HEK293T (cell line): ENCODE data around the gene ZFPM1.

ENCODE experiments used
- ARNT ChIP-seq: fragments of 450-650 bp; IDR thresholded peaks from 2 replicates; pipeline ENCODE4 v1.6.1; 2017; ENCODE audit warnings: mild to moderate bottlenecking
- BHLHE40 ChIP-seq: fragments of 450-650 bp; IDR thresholded peaks from 2 replicates; pipeline ENCODE4 v1.6.1; 2016; ENCODE audit warnings: mild to moderate bottlenecking, moderate library complexity, borderline replicate concordance
- CTBP1 ChIP-seq: fragments of 450-650 bp; IDR thresholded peaks from 2 replicates; pipeline ENCODE4 v1.6.1; 2016; ENCODE audit warnings: borderline replicate concordance
- ELF4 ChIP-seq: fragments of 450-650 bp; IDR thresholded peaks from 2 replicates; pipeline ENCODE4 v1.6.1; 2017; ENCODE audit warnings: antibody characterized with exemption
- FOXK2 ChIP-seq: fragments of 450-650 bp; IDR thresholded peaks from 2 replicates; pipeline ENCODE4 v1.6.1; 2016; ENCODE audit warnings: mild to moderate bottlenecking
- FOXM1 ChIP-seq: fragments of 450-650 bp; IDR thresholded peaks from 2 replicates; pipeline ENCODE4 v1.6.1; 2017; ENCODE audit warnings: mild to moderate bottlenecking, borderline replicate concordance
- HDGF ChIP-seq: fragments of 450-650 bp; IDR thresholded peaks from 2 replicates; pipeline ENCODE4 v1.6.1; 2017; ENCODE audit warnings: antibody characterized with exemption, borderline replicate concordance
- NFRKB ChIP-seq: fragments of 450-650 bp; IDR thresholded peaks from 2 replicates; pipeline ENCODE4 v1.6.1; 2016; ENCODE audit warnings: mild to moderate bottlenecking, moderate library complexity
- PKNOX1 ChIP-seq: fragments of 450-650 bp; IDR thresholded peaks from 2 replicates; pipeline ENCODE4 v1.6.1; 2016
- SP1 ChIP-seq: fragments of 450-650 bp; IDR thresholded peaks from 2 replicates; pipeline ENCODE4 v1.6.1; 2017
- SUZ12 ChIP-seq: fragments of 450-650 bp; IDR thresholded peaks from 2 replicates; pipeline ENCODE4 v1.6.1; 2016; ENCODE audit warnings: mild to moderate bottlenecking
- TARDBP ChIP-seq: fragments of 450-650 bp; IDR thresholded peaks from 2 replicates; pipeline ENCODE4 v1.6.1; 2016
- ZNF384 ChIP-seq: fragments of 450-650 bp; IDR thresholded peaks from 2 replicates; pipeline ENCODE4 v1.6.1; 2016

DNA sequence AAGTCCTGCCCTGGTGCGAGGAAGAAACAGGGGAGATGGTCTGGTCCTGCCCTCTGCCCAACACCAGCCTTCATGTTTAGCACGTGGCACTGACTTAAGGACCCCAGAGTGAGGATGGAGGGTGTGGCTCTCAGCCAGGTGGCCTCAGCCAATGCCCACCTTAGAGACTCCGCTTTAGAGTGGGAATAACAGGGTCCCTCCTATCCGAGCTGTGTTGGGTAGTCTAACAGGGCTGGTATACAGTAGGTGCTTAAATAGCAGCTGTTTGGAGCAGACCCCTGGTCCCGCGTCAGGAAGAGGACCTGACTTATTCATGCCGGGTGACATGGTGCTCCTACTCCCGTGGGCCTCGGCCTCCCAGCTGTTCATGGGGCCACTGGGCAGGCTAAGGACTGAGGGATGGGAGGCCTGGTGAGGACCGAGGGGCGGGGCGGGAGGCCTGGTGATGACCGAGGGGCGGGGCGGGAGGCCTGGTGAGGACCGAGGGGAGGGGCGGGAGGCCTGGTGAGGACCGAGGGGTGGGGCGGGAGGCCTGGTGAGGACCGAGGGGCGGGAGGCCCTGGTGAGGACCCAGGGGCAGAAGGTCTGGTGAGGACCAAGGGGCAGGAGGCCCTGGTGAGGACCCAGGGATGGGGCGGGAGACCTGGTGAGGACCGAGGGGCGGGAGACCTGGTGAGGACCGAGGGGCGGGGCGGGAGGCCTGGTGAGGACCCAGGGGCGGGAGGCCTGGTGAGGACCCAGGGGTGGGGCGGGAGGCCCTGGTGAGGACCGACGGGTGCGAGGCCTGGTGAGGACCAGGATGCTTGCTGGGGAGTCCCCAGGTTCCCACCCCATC is 7.6 kb downstream of the ZFPM1 start:
- TF ChIP-seq BHLHE40 (no peak), HDGF (no peak), SUZ12 (no peak), SP1 (no peak), NFRKB (no peak), PKNOX1 (no peak), TARDBP (no peak), FOXK2 (no peak), ELF4 (no peak), FOXM1 (no peak), CTBP1 (no peak), ARNT (no peak), ZNF384 (no peak)
